ENCODE results near the gene BUD23.
"Not testable (repeated sequence)": the region's sequence is repeated elsewhere in the genome, so short reads cannot be mapped to it uniquely, and the experiment has no call there.

The BUD23 gene

DNA sequence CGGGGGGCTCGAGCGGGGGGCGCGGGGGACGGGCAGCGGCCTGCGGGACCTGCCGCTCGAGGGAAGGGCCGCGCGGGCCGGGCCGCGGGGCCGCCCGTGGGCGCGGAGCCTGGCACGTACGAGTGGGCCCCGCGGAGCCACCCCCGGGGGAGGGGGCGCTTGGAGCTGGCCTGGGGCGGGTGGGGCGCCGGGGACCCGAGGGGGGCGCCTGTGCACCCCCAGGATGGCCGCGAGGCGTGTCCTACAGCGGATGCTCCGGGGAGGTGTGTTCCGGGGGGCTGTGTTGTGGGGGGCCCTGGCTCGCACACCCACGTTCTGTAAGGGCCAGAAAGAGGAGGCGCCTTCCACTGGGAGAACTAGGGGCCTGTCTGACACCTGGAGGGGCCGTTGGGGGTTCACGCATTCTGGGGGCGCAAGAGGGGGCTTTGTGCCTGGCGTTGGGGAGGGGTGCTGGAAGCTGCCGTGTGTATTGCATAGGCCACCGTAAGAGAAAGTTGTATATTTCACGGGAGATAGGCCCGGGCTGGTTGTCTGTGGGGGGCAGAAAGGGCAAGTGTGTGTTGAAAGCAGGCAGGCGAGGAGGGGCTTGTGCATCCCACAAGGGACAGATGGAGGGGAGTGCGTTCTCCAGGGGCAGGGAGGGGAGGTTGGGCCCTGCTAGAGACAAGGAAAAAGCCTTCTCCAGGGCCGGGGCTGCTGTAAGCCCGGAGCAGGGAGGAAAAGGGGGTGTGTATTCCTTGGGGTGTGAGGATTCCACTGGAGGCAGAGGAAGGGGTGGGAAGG, 15.1 kb upstream of the BUD23 start:
- no peak for DNase-seq (ENCODE audit: low spot score)

- no peak for DNase-seq (ENCODE audit: low spot score)
Observed at GRCh38 chr7:73668886-73669230, 14.5 kb upstream of the BUD23 start.

DNA sequence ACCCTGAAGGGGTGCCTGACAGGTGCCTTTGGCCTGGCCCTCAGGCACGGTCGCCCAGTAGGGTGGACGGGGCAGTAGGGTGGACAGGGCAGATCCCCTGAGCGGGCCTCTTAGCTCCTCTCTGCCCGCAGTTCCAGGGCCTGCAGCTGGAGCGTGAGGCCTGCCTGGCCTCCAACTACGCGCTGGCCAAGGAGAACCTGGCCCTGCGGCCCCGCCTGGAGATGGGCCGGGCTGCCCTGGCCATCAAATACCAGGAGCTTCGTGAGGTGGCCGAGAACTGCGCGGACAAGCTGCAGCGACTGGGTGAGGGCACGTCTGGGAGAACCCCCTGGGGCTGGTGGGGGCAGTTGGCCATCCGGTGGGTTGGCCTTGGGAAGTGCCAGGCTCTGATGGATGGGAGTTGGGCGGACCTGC, 14.1 kb upstream of the BUD23 start:
- DNase-seq (ENCODE audit: low spot score), result no peak

DNA sequence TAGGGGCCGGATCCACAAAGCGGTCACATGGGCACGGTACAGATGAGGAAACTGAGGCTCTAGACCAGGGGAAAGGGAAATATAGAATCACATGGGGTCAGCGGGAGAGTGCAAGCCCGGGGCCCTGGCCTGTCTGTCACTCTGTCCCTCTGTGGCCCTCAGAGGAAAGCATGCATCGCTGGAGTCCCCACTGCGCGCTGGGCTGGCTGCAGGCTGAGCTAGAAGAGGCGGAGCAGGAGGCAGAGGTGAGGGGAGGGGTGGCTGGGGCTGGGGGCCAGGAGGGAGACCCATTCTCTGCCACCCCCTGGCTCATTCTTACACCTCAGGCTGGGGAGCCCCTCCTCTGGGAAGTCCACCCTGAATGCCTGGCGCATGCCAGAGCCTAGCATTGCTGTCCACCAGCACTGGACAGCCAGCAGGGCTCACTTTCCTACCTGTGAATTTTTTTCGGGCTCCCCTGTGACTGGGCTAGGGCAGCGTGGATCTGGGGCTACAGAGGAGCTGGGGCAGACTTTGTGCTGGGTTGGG, 13.5 kb upstream of the BUD23 start:
- DNase-seq (ENCODE audit: low spot score), result no peak

GRCh38 chr7:73671322-73671661, 12.1 kb upstream of the BUD23 start:
- DNase-seq (ENCODE audit: low spot score), result no peak

DNA sequence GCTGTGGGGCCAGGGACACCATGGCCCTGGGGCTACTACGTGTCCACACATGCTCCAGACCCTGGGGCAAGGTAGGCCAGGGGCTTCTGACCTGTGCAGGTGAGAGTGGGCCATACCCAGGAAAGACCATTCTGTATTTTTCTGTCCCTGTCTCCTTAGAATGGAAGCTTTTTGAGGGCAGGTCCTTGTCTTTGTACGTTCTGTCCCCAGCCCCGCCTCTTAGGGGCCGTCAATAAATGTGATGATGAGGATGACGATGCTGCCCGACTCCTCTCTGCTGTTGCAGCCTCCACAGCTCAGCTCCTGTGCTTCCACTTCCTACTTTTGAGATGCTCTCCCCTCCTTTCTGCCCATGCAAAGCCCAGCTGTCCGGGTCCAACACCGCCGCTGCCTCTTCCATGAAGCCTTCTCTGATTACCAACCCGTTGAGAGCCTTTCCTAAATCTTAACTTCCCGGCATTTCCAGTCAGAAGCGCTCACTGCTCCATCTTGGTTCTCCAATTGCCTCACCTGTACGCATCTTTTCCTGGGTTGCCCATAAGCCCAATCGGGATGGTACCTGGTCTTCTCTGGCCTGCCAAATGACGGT, 11.4 kb upstream of the BUD23 start:
- no peak for DNase-seq (ENCODE audit: low spot score)

- DNase-seq (ENCODE audit: low spot score), result no peak
Observed at GRCh38 chr7:73674468-73675124, 8.8 kb upstream of the BUD23 start.

DNA sequence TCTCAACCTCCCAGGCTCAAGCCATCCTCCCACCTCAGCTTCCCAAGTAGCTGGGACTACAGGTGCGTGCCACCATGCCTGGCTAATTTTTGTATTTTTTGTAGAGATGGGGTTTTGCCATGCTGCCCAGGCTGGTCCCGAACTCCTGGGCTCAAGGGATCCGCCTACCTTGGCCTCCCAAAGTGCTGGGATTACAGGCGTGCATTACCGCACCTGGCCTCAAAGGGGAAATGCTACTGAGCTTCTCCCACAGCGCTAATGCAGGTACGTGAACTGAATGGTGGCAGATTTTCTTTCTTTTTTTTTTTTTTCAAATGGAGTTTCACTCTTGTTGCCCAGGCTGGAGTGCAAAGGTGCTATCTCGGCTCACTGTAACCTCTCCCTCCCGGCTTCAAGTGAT, 7.3 kb upstream of the BUD23 start:
- DNase-seq (ENCODE audit: low spot score), result not testable (repeated sequence)

- no peak for DNase-seq (ENCODE audit: low spot score)
Observed at GRCh38 chr7:73678862-73679261, 4.5 kb upstream of the BUD23 start.

GRCh38 chr7:73679709-73680108, 3.7 kb upstream of the BUD23 start:
- DNase-seq (ENCODE audit: low spot score), result no peak

GRCh38 chr7:73680501-73680900, 2.9 kb upstream of the BUD23 start:
- no peak for DNase-seq (ENCODE audit: low spot score)

DNA sequence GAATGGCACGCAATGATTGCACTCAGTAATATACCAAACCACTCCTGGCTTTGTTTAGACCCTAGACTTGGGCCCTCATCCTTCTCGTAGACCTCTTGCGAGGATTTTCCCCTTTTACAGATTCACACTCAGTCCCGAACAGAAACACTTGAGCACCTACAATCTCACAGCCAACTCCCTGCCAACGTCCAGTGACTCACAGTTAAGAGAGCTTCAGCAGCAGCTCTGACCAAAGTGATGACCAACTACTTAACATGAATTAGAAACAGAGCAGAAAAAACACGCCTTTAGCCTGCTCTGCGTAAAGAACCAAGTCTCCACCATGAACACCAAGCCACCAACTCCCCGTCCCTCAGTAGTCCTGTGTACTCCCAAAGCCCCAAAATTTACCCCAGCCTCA, 2.4 kb upstream of the BUD23 start:
- no peak for DNase-seq (ENCODE audit: low spot score)

- no peak for DNase-seq (ENCODE audit: low spot score)
Observed at GRCh38 chr7:73682745-73683055, 697 bp upstream of the BUD23 start.

GRCh38 chr7:73683788-73684693, 644 bp downstream of the BUD23 start:
- DNase-seq (ENCODE audit: low spot score), result no peak

DNA sequence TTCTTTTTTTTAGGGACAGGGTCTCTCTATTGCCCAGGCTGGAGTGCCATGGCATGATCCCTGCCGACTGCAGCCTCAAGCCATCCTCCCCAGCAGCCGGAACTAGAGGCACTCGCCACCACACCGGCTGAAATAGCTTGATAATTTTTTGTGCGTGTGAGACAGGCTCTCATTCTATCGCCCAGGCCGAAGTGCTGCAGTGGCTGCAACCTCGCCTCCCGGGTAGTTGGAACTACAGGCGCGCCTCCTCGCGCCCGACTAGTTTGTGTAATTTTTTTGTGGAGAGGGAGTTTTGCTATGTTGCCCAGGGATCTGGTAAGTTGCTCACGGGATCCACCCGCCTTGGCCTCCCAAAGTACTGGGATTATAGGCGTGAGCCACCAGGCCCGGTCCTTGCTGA, 1.9 kb downstream of the BUD23 start:
- DNase-seq (ENCODE audit: low spot score), result no peak

GRCh38 chr7:73688288-73688687, 4.9 kb downstream of the BUD23 start:
- no peak for DNase-seq (ENCODE audit: low spot score)

DNA sequence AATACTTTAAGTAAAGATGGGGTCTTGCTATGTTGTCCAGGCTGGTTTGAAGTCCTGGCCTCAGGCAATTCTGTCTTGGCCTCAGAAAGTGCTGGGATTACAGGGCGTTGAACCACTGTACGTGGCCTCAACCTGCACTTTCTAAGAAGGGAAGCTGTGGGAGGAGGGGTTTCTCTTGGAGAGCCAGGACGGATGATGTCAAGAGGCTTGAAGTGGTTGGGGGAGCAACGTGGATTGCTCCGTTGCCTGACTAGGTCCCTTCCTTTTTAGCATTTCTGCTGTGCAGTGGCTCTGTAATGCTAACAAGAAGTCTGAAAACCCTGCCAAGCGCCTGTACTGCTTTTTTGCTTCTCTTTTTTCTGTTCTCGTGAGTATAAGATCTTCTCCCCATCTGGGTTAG, 7.2 kb downstream of the BUD23 start:
- no peak for DNase-seq (ENCODE audit: low spot score)

GRCh38 chr7:73696372-73696771, 13.0 kb downstream of the BUD23 start:
- DNase-seq (ENCODE audit: low spot score), result no peak

DNA sequence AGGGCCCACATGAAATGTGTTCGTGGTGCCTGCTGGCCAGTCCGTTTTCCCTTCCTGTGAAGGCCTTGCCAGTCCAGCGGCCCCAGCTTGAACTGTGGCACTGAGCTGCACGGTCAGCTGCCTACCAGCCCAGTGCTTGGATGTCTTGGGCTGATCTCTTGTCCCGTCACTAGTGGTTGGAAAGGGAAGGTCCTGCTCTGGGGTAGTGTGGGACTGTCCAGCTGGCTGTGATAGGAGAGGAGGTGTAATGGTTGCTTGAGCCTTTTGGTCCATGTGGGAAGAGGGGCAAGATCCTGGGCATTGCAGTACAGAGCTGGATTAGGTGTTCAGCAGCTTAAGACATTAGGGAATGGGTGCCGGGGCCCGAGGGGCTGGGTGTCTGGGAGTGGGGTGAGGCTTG, 15.0 kb downstream of the BUD23 start:
- no peak for DNase-seq (ENCODE audit: low spot score)

DNA sequence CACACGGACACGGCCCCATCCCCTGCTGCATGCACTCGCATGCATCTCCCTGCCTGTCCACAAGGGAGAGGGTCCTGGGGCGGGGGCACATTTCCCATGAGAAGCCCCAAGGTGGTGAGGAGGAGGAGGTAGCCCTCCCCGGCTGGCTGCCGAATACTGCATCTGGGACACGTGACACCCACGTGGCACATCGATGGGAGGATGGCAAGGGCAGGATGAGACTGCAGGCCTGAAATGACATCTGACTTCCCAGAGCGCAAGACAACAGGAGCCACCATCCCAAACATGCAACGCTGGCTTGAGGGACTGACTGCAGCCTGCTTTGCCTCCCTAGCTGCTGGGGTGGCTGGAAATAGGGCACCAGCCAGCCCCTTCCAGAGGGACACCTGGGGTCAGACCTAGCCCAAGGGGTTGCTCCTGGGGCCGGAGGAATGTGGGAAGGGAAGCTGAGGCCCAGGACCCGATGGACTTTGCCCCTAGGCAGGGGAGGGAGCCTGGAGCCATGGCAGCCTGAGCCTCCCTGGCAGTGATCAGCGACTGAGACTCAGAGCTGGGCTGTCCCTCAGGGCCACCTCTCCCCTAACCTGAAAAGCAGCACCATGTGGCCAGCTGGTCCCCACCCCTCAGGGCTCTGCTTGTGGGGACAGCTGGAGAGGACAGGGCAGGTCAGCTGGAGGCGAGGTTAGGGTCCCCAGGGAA, 16.1 kb downstream of the BUD23 start:
- no peak for DNase-seq (ENCODE audit: low spot score)

GRCh38 chr7:73700069-73700423, 16.6 kb downstream of the BUD23 start:
- no peak for DNase-seq (ENCODE audit: low spot score)

GRCh38 chr7:73700581-73701134, 17.3 kb downstream of the BUD23 start:
- no peak for DNase-seq (ENCODE audit: low spot score)
